Activated naive CD4-positive, alpha-beta T cell treated with anti-CD3 and anti-CD28 coated beads, Interleukin-2, amount 50 U/mL, for 24 hours (primary cell): Measurements from ENCODE around the gene PSMD13.
A peak's percentile ranks its signal among the peaks of the same experiment; 100 is the strongest.
"Not testable (repeated sequence)": the region's sequence is repeated elsewhere in the genome, so short reads cannot be mapped to it uniquely, and the experiment has no call there.

Experiments
- H3K27ac Mint-ChIP-seq: one replicate; pipeline ENCODE4 v1.8.0; 2021; ENCODE audit warnings: mild to moderate bottlenecking, mixed read lengths
- H3K27me3 Mint-ChIP-seq: one replicate; pipeline ENCODE4 v1.8.0; 2021; ENCODE audit warnings: mixed read lengths
- H3K36me3 Mint-ChIP-seq: one replicate; pipeline ENCODE4 v1.8.0; 2021; ENCODE audit warnings: mixed read lengths
- H3K4me1 Mint-ChIP-seq: one replicate; pipeline ENCODE4 v1.8.0; 2021; ENCODE audit warnings: mixed read lengths
- H3K4me3 Mint-ChIP-seq: one replicate; pipeline ENCODE4 v1.8.0; 2021; ENCODE audit warnings: mild to moderate bottlenecking, mixed read lengths
- H3K9me3 Mint-ChIP-seq: one replicate; pipeline ENCODE4 v1.8.0; 2021; ENCODE audit warnings: mixed read lengths

Gene PSMD13

DNA sequence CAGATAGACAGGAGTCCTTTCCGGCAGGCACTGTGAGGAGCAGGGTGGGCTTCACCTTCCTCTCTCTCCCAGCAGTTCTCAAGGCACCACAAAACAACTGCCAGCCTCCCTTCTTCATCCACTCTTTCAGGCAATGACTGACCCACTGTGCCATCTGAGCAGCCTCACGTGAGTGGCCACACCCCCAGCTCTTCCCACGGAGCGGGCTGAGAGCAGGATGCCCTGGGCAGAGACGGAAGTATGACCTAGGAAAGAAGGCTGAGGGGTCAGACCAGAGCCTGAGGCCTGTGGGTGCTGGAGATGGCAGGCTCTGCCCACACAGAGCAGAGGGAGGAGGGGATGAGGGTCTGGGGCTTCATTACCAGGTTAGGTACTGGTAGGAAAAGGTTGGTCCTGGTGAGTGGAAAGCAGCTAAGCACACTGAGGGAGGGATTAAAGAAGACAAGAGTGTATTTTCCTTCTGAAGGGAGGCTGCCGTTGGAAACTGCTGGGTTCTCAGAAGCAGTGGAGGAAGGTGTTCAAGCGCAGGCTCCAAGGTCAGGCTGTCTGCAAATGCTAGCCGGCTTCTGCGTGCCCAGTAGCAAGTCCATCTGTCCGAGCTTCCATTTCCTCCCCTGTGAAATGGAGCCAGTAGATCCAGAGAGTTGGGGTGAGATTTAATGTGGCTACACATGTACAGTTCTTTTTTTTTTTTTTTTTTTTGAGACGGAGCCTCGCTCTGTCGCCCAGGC lies 46.0 kb downstream of the PSMD13 start:
- Mint-ChIP-seq H3K36me3 (peaks cover 3% of the 10 kb centered on the region), H3K9me3 (no peaks in the 10 kb centered on the region), H3K27me3 (peaks cover 2% of the 10 kb centered on the region), H3K27ac (no peak overlapping the region), H3K4me1 (peaks cover 56% of the 10 kb centered on the region), H3K4me3 (peak overlapping the region; percentile 73)

DNA sequence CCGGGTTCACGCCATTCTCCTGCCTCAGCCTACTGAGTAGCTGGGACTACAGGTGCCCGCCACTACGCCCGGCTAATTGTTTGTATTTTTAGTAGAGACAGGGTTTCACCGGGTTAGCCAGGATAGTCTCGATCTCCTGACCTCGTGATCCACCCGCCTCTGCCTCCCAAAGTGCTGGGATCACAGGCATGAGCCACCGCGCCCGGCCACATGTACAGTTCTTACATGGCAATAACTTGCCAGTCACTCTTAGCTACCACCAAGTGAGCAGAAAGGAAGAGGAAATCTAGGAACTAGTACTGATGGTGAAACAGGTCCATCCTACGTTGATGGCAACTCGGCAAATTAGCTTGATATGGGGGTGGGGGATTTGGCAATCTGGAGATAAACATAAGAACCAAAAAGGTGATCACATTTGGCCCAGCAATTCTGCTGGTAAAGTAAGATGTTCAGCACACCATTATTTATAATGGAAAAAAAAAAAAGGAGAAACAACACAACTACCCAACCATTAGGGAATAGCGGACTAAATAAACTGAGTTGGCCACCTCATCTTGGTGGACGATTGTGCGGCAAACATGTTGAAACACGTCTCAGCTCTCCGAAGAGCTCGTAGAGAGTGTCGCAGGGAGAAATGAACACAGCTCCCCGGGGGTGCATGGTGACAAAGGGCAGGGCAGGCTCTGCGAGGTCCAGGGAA lies 46.8 kb downstream of the PSMD13 start:
- Mint-ChIP-seq H3K27ac (peak overlapping the region; percentile 35), H3K4me1 (peaks cover 56% of the 10 kb centered on the region), H3K36me3 (peaks cover 3% of the 10 kb centered on the region), H3K4me3 (peak overlapping the region; percentile 36), H3K27me3 (peaks cover 2% of the 10 kb centered on the region), H3K9me3 (no peaks in the 10 kb centered on the region)

DNA sequence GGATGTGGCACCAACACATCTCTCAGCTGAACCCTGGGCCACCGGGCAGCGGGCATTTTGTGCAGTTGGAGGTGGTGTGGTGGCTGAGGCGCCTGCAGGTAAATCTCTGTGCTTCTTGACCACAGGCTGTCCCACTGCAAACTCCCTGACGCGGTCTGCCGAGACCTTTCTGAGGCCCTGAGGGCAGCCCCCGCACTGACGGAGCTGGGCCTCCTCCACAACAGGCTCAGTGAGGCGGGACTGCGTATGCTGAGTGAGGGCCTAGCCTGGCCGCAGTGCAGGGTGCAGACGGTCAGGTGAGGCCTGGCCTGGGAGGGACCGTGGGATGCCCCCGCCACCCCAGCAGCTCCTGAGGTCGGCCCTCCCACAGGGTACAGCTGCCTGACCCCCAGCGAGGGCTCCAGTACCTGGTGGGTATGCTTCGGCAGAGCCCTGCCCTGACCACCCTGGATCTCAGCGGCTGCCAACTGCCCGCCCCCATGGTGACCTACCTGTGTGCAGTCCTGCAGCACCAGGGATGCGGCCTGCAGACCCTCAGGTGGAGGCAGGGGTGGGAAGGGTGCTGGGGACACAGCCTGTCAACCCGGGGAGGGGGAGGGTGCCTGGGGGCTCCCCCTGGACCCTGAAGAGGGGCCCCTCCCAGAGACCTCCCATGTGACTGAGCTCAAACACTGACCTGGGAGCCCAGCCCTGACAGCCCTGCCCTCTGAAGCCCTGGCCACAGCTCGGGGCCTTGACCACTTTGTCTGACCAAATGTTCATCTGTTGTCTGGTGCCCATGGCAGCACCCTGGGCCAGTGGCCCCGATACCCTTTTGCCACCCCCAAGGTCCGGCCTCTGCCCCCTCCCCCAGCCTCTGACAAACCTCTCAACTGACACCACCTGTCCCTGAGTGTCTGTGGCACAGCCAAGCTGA lies 47.6 kb downstream of the PSMD13 start:
- Mint-ChIP-seq H3K36me3 (peaks cover 3% of the 10 kb centered on the region), H3K27me3 (peaks cover 2% of the 10 kb centered on the region), H3K27ac (no peak overlapping the region), H3K4me1 (peaks cover 53% of the 10 kb centered on the region), H3K4me3 (no peak overlapping the region), H3K9me3 (no peaks in the 10 kb centered on the region)

DNA sequence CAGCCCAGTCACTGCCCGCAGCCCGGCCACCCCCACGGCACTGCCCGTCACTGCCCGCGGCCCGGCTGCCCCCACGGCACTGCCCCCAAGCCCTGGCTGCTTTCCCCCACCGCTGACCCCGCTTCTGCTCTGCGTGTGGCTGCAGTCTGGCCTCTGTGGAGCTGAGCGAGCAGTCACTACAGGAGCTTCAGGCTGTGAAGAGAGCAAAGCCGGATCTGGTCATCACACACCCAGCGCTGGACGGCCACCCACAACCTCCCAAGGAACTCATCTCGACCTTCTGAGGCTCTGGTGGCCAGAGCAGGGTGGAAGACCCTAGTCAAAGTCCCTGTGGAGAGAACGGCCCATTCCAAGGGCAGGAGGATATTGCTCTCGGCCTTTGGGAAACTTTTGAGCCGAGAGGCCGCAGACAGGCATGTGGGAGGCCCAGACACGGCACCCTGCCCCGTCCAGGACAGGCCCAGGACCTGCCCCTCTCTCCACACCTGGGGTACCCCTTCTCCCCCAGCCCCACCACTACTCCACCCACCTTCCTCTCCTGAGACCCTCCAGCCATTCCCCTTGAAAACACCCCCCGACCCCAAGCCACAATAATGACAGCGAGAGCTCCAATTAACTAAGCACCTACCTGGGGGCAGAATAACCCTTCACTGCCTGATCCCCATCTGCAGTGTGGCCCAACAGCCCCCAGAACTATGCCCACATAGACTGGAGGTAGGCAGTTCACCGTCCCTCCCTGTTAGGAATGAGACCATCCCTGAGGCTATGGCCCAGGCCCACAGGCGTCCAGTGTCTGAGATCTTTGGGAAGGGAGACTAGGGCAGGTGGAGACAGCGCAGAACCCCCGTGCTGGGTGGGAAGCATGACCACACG lies 48.5 kb downstream of the PSMD13 start:
- H3K4me3 Mint-ChIP-seq: no peak overlapping the region
- peaks cover 2% of the 10 kb centered on the region for H3K27me3 Mint-ChIP-seq
- peaks cover 3% of the 10 kb centered on the region for H3K36me3 Mint-ChIP-seq
- H3K9me3 Mint-ChIP-seq: no peaks in the 10 kb centered on the region
- peak overlapping the region; percentile 8 for H3K27ac Mint-ChIP-seq
- H3K4me1 Mint-ChIP-seq: peaks cover 53% of the 10 kb centered on the region

DNA sequence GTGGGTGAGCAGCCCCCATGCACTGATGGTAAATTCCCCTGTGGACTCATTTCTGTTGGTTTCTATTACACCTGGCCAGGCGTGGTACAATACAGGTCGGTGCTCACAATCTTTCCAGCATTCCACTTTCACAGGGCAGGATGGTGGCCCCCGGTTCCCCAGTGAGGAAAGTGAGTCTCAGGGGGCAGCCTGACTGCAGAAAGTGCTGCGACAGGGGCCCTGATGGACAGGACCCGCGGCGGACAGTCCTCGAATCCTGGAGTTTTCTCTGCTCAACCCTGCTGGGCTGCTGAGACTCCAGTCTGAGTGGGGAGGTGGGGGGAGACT lies 49.1 kb downstream of the PSMD13 start:
- H3K27me3 Mint-ChIP-seq: peaks cover 2% of the 10 kb centered on the region
- peaks cover 51% of the 10 kb centered on the region for H3K4me1 Mint-ChIP-seq
- H3K9me3 Mint-ChIP-seq: no peaks in the 10 kb centered on the region
- peaks cover 3% of the 10 kb centered on the region for H3K36me3 Mint-ChIP-seq
- peak overlapping the region; percentile 8 for H3K27ac Mint-ChIP-seq
- H3K4me3 Mint-ChIP-seq: no peak overlapping the region

DNA sequence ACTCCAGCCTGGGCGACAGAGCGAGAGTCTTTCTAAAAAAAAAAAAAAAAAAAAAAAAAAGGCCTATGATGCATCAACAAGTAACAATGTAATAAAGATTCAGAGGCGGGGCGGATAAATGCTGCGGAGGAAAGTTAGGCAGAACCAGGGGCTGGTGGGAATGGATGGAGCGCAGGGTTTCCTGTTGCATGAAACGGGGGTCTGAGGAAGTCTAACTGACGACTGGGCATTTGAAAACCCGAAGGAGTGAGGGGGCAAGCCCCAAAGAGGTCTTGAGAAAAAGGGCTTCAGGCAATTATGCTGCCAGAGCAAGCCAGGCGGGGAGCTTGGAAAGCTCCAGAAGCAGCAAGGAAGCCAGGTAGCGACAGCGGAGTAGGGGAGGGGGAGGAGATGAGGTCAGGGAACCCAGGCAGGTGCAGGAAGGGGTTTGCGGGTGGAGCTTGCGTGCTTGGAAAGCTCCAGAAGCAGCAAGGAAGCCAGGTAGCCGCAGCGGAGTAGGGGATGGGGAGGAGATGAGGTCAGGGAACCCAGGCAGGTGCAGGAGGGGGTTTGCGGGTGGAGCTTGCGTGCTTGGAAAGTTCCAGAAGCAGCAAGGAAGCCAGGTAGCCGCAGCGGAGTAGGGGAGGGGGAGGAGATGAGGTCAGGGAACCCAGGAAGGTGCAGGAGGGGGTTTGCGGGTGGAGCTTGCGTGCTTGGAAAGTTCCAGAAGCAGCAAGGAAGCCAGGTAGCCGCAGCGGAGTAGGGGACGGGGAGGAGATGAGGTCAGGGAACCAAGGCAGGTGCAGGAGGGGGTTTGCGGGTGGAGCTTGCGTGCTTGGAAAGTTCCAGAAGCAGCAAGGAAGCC lies 50.4 kb downstream of the PSMD13 start:
- Mint-ChIP-seq H3K4me1 (peaks cover 45% of the 10 kb centered on the region), H3K27ac (peak overlapping the region; percentile 85), H3K4me3 (peak overlapping the region; percentile 80)
- H3K9me3 Mint-ChIP-seq, H3K27me3 Mint-ChIP-seq, H3K36me3 Mint-ChIP-seq: not testable (repeated sequence)

DNA sequence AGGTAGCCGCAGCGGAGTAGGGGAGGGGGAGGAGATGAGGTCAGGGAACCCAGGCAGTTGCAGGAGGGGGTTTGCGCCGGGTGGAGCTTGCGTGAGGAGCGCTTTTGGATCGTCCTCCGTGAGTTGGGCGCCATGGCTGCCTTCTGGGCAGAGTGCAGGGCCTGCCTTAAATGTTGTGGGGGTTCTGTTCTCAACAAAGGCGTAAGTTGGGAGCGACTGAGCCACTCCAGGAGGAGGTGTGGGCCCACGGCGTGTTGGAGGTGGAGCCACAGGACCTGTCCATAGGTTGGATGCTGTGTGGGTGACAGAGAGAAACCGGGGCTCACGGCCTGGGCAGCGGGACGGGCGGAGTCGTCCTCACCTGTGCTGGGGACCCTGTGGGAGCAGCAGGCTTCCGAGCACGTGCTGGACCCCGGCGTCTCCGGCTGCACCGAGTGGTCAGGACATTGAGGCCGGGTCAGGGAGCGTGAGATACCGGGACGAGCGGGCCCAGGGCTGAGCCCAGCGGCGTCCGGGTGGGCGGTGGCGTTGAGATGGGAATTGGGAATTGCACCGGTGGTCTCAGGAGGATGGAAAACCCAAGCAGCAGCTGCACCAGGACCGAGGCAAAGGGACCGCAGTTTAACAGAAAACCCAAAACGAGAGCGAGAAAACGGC lies 51.2 kb downstream of the PSMD13 start:
- Mint-ChIP-seq H3K4me3 (peak overlapping the region; percentile 80), H3K4me1 (peaks cover 38% of the 10 kb centered on the region), H3K9me3 (no peaks in the 10 kb centered on the region), H3K36me3 (no peaks in the 10 kb centered on the region), H3K27me3 (no peaks in the 10 kb centered on the region), H3K27ac (peak overlapping the region; percentile 94)

DNA sequence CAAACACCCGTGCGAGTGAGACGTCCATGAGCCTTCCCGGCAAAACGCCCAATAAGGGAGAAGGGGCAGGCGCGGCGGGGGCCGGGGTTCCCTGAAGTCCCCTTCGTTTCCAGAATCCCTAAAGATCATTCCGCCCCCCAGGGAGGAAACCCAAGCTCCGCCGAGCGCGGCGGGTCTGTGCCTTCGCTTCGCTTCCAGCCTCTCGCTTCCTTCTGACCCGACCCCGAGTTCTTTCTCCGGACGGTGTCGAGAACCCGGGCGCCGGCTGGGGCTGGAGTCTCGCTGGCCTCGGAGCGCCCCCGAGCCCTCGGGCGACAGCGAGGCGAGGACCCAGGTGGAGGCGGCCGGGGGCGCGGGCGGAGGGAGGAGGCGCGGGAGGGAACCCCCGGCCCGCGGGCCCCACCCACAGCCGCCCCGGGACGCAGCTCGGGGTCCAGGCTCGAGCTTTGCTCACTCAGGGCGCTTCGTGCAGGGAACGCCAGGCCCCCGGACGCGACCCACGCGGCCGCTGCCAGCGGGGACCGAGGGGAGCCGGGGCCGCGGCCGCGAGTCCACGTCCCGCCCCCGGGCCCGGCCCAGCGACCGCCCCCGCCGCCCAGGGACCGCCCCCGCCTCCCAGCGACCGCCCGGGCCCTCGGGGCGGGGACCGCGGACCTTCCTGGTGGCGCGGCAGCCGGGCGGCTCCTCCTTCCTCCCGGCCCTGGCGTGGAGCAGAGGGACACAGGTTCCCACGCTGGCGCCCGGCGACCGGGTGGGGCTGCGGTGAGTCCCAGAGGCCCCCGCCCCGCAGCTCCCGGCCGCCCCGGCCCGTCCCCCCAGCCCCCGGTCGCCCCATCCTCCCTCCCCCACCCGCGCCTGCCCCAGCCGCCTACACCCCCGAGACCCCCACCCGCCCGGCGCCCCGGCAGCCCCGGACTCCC lies 52.0 kb downstream of the PSMD13 start, which contains the start of gene PGGHG:
Gene PGGHG (plus strand): TSS at position 649 of the 920 bp plus-strand sequence. CDS start 691 bp downstream, outside the sequence.
- Mint-ChIP-seq H3K9me3 (no peaks in the 10 kb centered on the region), H3K4me3 (peak within 1 kb of the TSS; percentile 80), H3K27ac (peak within 1 kb of the TSS; percentile 94), H3K36me3 (no peaks in the 10 kb centered on the region), H3K27me3 (no peaks in the 10 kb centered on the region), H3K4me1 (peaks cover 31% of the 10 kb centered on the region)

DNA sequence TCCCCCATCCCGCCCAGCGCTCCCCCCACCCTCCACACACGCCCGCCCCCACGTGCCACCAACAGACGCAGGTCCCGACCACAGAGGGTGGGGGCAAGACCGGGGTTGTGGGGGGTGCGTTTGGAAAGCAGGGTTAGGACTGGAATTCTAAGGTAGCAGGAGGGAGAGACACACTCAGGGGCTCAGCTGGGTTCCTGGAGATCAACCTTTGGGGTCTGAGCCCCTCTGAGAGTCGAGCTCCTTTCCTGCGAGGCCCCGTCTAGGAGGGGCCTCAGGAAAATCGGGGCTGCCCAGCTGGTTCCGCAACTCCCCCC lies 52.6 kb downstream of the PSMD13 start:
- H3K9me3 Mint-ChIP-seq: no peaks in the 10 kb centered on the region
- no peak overlapping the region for H3K27ac Mint-ChIP-seq

DNA sequence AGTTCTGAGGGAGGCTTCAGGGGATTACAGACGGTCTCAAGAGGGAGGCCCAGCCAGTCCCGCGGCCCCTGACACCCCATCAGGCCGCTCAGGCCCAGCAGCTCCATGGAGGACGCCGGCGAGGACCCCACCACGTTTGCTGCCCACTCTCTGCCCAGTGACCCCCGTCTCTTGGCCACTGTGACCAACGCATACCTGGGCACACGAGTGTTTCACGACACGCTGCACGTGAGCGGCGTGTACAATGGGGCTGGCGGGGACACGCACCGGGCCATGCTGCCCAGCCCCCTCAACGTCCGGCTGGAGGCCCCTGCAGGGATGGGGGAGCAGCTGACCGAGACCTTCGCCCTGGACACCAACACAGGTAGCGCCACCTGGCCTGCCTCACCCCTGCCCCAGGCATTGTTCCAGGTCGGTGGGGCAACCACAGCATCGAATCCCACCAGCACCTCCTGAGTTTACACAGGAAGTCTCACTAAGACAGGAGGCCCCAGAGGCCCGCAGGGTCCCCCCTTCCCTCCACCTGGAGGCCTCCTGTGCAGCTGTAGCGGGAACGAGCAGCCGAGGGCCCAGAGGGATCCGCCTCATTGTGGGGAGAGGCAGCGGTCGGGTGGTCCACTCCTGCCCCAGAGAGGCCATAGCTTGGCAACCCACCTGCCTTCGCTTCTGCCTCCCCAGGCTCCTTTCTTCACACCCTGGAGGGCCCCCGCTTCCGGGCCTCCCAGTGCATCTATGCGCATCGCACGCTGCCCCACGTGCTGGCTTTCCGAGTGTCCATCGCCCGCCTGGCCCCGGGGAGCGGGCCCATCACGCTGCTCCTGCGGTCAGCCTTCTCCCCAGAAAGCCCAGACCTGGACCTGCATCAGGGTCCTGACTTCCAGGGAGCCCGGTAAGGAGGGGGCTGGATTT lies 53.2 kb downstream of the PSMD13 start:
- Mint-ChIP-seq H3K4me3 (peak overlapping the region; percentile 44), H3K27ac (no peak overlapping the region), H3K27me3 (no peaks in the 10 kb centered on the region), H3K4me1 (peaks cover 30% of the 10 kb centered on the region), H3K9me3 (no peaks in the 10 kb centered on the region), H3K36me3 (no peaks in the 10 kb centered on the region)

More for the DNA sequence above, 52.6 kb downstream of the PSMD13 start:
- Mint-ChIP-seq H3K36me3 (no peaks in the 10 kb centered on the region), H3K4me3 (peak overlapping the region; percentile 11), H3K4me1 (peaks cover 30% of the 10 kb centered on the region), H3K27me3 (no peaks in the 10 kb centered on the region)

DNA sequence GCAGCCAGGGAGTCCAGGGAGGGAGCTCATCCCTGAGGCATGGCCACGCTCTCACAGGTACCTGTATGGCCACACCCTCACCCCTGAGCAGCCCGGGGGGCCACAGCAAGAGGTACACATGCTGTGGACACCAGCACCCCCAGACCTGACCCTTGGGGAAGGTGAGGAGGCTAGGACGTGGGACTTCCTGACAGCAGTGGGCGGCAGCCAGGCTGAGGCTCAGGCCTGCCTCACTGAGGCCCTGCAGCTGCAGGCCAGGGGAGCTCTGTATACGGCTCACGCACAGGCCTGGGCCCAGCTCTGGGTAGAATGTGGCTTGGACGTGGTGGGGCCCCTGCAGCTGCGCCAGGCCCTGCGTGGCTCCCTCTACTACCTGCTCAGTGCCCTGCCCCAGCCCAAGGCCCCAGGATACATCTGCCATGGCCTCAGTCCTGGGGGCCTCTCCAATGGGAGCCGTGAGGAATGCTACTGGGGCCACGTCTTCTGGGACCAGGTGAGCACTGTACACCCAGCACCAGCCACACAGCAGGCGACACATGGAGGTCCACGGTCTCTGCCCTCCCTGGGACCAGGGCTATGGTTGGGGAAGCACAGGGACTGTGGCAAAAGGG lies 54.0 kb downstream of the PSMD13 start:
- Mint-ChIP-seq H3K27me3 (no peaks in the 10 kb centered on the region), H3K4me1 (peaks cover 29% of the 10 kb centered on the region), H3K27ac (peak overlapping the region; percentile 84), H3K4me3 (no peak overlapping the region), H3K9me3 (no peaks in the 10 kb centered on the region), H3K36me3 (no peaks in the 10 kb centered on the region)
